ENCODE data around the gene OR51Q1. TPM values are rescaled to one million over a fixed set of nuclear protein-coding genes. Genes with fewer than 3 reads are reported as not detected.

OR51Q1 gene
- total and polyA plus RNA-seq, 5 donors from 2014 or later = not detected

DNA sequence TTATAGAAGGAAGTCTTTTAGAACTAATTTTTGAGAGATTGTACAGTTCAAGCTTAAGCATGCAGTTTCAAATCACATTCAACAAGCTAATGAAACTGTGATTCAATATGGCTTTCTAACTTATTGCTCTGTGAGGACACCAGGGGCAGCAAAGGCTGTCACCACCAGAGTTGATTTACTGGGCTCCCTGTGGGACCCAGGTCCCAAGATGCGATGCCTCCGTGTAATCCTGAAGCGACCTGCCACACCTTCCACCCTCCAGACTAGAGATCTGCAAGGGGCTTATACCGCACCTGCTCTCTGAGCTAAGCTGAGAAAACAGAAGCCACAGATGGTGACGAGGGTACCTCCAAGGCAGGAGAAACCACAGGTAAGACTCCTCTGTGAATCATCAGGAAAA lies 918 bp upstream of the OR51Q1 start:
- no peak overlapping the region for H3K27ac Mint-ChIP-seq
- H3K4me1 ChIP-seq (ENCODE audit: control insufficient read depth, insufficient read depth, low read length, poor library complexity, severe bottlenecking) = no peaks in the 10 kb centered on the region
- no peak overlapping the region for H3K4me3 Mint-ChIP-seq
- H3K27ac ChIP-seq (ENCODE audit: insufficient read depth, low read length, poor library complexity, severe bottlenecking) = no peak overlapping the region
- H3K27me3 ChIP-seq (ENCODE audit: control insufficient read depth, insufficient read depth, low read length) = no peaks in the 10 kb centered on the region
- no peak for ATAC-seq (ENCODE audit: low read depth in 2 of 2)
- H3K36me3 Mint-ChIP-seq = no peaks in the 10 kb centered on the region
- no peaks in the 10 kb centered on the region for H3K4me1 Mint-ChIP-seq
- no peak for DNase-seq
- peaks cover 0 to 5% (median 0%) of the 10 kb centered on the region in 7 donors for H3K9me3 Mint-ChIP-seq
- no peak overlapping the region for H3K4me3 ChIP-seq (ENCODE audit: low read depth, low read length)
- H3K36me3 ChIP-seq (ENCODE audit: control insufficient read depth, insufficient read depth, low read length) = no peaks in the 10 kb centered on the region
- no peaks in the 10 kb centered on the region for H3K9me3 ChIP-seq (ENCODE audit: control insufficient read depth in 2 of 2, low read length in 2 of 2)
- no peaks in the 10 kb centered on the region for H3K27me3 Mint-ChIP-seq

DNA sequence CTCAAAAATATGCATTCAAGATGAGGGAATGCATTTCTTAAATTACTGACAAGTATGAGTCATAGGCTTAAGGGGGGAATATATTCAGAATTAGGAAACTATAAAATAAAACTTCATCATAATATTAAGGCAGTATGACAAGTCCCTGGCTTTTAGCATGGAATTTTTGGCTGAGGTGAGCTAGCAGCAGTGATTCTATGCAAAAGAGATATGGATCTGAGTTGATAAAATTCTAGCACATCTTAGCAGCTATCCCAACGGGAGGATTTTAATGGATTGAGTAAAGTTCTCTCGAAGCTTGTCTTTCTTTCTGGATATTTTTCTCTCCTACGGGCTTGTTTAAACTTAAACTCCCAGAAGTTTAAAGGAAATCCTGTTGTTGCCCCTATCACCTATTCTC lies 1.2 kb downstream of the OR51Q1 start:
- no peaks in the 10 kb centered on the region for H3K4me1 ChIP-seq (ENCODE audit: control insufficient read depth, insufficient read depth, low read length, poor library complexity, severe bottlenecking)
- Mint-ChIP-seq H3K4me1 (no peaks in the 10 kb centered on the region), H3K36me3 (no peaks in the 10 kb centered on the region), H3K4me3 (no peak overlapping the region), H3K27me3 (no peaks in the 10 kb centered on the region), H3K9me3 (peaks cover 0 to 5% (median 0%) of the 10 kb centered on the region in 7 donors), H3K27ac (no peak overlapping the region)
- H3K36me3 ChIP-seq (ENCODE audit: control insufficient read depth, insufficient read depth, low read length) = no peaks in the 10 kb centered on the region
- H3K9me3 ChIP-seq (ENCODE audit: control insufficient read depth in 2 of 2, low read length in 2 of 2) = no peaks in the 10 kb centered on the region
- ATAC-seq (ENCODE audit: low read depth in 2 of 2) (no peak), DNase-seq (no peak)
- H3K27ac ChIP-seq (ENCODE audit: insufficient read depth, low read length, poor library complexity, severe bottlenecking) = no peak overlapping the region
- no peak overlapping the region for H3K4me3 ChIP-seq (ENCODE audit: low read depth, low read length)
- H3K27me3 ChIP-seq (ENCODE audit: control insufficient read depth, insufficient read depth, low read length) = no peaks in the 10 kb centered on the region

DNA sequence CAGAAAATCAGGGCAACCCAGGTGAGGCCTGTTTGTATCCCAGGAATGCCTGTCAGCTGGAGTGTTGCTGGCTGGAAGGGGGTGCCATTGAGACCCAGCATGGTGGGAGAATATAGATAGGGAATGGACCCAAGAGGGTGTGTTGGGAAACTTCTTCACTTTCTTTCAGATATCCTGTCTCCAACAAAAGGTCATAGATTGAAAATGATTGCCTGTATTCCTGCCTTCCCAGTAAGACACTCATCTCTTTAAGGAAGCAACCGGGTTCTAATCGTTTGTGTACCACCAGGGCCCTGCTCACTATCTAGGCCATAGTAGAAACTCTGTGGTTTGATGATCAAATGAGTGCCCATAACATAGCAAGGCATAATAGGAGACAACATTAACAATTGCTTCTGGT lies 19.5 kb downstream of the OR51Q1 start, which contains the start of gene OR51I1:
Gene OR51I1 (minus strand): TSS at position 101 of the 400 bp plus-strand sequence. CDS start 0 bp downstream, at position 101.
- no peaks in the 10 kb centered on the region for H3K4me1 ChIP-seq (ENCODE audit: control insufficient read depth, insufficient read depth, low read length, poor library complexity, severe bottlenecking)
- DNase-seq = no peak
- H3K27me3 Mint-ChIP-seq = no peaks in the 10 kb centered on the region
- no peaks in the 10 kb centered on the region for H3K36me3 Mint-ChIP-seq
- H3K27ac Mint-ChIP-seq = no peak within 1 kb of the TSS
- no peaks in the 10 kb centered on the region for H3K27me3 ChIP-seq (ENCODE audit: control insufficient read depth, insufficient read depth, low read length)
- ATAC-seq (ENCODE audit: low read depth in 2 of 2) = no peak
- H3K9me3 ChIP-seq (ENCODE audit: control insufficient read depth in 2 of 2, low read length in 2 of 2) = no peaks in the 10 kb centered on the region
- no peak within 1 kb of the TSS for H3K4me3 ChIP-seq (ENCODE audit: low read depth, low read length)
- no peak within 1 kb of the TSS for H3K27ac ChIP-seq (ENCODE audit: insufficient read depth, low read length, poor library complexity, severe bottlenecking)
- no peak within 1 kb of the TSS for H3K4me3 Mint-ChIP-seq
- peaks cover 0 to 4% (median 0%) of the 10 kb centered on the region in 7 donors for H3K9me3 Mint-ChIP-seq
- H3K36me3 ChIP-seq (ENCODE audit: control insufficient read depth, insufficient read depth, low read length) = no peaks in the 10 kb centered on the region
- H3K4me1 Mint-ChIP-seq = no peaks in the 10 kb centered on the region

DNA sequence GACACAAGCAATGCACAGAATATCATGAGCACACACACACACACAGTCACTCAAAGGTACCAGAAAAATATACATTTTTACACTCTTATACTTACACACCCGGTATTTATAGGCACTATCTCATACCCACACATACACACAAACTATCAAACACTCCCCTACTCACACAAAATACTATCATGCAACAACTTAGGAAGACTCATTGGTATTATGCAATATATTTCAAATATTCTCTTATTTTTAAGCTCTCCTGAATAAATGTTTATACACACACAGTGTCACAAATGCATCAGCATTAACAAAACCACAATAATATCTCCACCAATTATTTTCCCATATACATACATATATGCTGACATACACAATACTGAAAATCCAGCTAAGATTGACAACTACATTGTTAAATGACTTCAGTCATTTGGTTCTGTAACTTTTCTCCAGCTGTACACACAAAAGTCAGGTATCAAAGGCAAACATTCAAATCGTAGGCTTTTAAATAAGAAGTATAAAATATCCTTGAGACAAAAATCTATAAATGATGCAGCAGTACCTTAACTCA lies 22.0 kb downstream of the OR51Q1 start:
- no peaks in the 10 kb centered on the region for H3K36me3 Mint-ChIP-seq
- no peaks in the 10 kb centered on the region for H3K4me1 ChIP-seq (ENCODE audit: control insufficient read depth, insufficient read depth, low read length, poor library complexity, severe bottlenecking)
- H3K27me3 ChIP-seq (ENCODE audit: control insufficient read depth, insufficient read depth, low read length) = no peaks in the 10 kb centered on the region
- ATAC-seq (ENCODE audit: low read depth in 2 of 2) = no peak
- no peak overlapping the region for H3K27ac Mint-ChIP-seq
- no peaks in the 10 kb centered on the region for H3K9me3 ChIP-seq (ENCODE audit: control insufficient read depth in 2 of 2, low read length in 2 of 2)
- no peaks in the 10 kb centered on the region for H3K4me1 Mint-ChIP-seq
- no peaks in the 10 kb centered on the region for H3K27me3 Mint-ChIP-seq
- no peaks in the 10 kb centered on the region for H3K36me3 ChIP-seq (ENCODE audit: control insufficient read depth, insufficient read depth, low read length)
- H3K4me3 ChIP-seq (ENCODE audit: low read depth, low read length) = no peak overlapping the region
- H3K4me3 Mint-ChIP-seq = no peak overlapping the region
- no peak overlapping the region for H3K27ac ChIP-seq (ENCODE audit: insufficient read depth, low read length, poor library complexity, severe bottlenecking)
- no peak for DNase-seq
- H3K9me3 Mint-ChIP-seq = peaks cover 0 to 4% (median 0%) of the 10 kb centered on the region in 7 donors

DNA sequence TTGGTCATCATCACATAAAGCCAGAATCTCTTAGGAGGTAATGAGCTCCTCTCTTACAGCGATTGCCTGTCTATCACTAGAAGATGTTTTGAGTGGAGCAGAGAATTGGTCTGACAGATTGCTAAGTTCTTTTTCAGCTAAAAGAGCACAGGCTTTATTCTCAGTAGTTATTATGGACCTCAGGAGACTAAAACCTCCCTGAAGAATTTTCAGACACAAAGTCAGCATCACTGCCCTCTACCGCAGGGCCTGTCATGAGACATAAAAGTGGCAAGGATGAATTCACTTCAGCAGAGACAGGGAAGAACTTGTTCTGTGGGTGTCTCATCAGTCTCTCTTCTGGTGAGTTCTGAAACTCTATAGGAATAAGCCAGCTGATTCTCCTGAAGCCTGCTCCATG lies 27.1 kb downstream of the OR51Q1 start, which contains the start of gene OR51I2:
Gene OR51I2 (plus strand): TSS at position 301 of the 400 bp plus-strand sequence. CDS start 4,166 bp downstream, outside the sequence.
- H3K27me3 Mint-ChIP-seq = peaks cover 5% of the 10 kb centered on the region

DNA sequence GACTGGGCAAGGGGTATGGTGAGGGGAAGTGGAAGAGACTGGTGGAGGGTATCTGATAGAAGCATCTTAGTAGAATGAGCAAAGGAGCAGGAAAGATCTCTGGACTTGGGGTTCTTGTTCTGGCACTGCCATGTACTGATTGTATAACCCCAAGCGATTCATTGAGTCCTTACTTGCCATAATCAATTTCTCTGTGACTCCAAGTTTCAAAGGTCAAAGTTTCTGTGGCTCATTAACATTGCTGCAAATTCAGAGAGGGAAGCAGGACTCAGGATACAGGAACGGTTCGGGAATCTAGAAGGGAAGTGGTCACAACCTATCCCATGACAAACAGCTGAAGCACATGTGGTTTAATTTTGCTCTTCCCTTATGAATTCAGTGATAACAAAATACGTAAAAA lies 27.5 kb downstream of the OR51Q1 start:
- Mint-ChIP-seq H3K27ac (no peak overlapping the region), H3K9me3 (no peaks in the 10 kb centered on the region), H3K4me3 (no peak overlapping the region), H3K27me3 (peaks cover 5% of the 10 kb centered on the region), H3K4me1 (no peaks in the 10 kb centered on the region), H3K36me3 (no peaks in the 10 kb centered on the region)
- Histone ChIP-seq H3K36me3 (ENCODE audit: control insufficient read depth, insufficient read depth, low read length) (no peaks in the 10 kb centered on the region), H3K27ac (ENCODE audit: insufficient read depth, low read length, poor library complexity, severe bottlenecking) (no peak overlapping the region), H3K27me3 (ENCODE audit: control insufficient read depth, insufficient read depth, low read length) (no peaks in the 10 kb centered on the region), H3K4me1 (ENCODE audit: control insufficient read depth, insufficient read depth, low read length, poor library complexity, severe bottlenecking) (no peaks in the 10 kb centered on the region), H3K4me3 (ENCODE audit: low read depth, low read length) (no peak overlapping the region), H3K9me3 (ENCODE audit: control insufficient read depth in 2 of 2, low read length in 2 of 2) (no peaks in the 10 kb centered on the region)
- ATAC-seq (ENCODE audit: low read depth in 2 of 2) (no peak), DNase-seq (no peak)

More for the DNA sequence above, 27.1 kb downstream of the OR51Q1 start, which contains the start of gene OR51I2:
- Histone ChIP-seq H3K27ac (ENCODE audit: insufficient read depth, low read length, poor library complexity, severe bottlenecking) (no peak within 1 kb of the TSS), H3K4me3 (ENCODE audit: low read depth, low read length) (no peak within 1 kb of the TSS), H3K27me3 (ENCODE audit: control insufficient read depth, insufficient read depth, low read length) (no peaks in the 10 kb centered on the region), H3K36me3 (ENCODE audit: control insufficient read depth, insufficient read depth, low read length) (no peaks in the 10 kb centered on the region), H3K9me3 (ENCODE audit: control insufficient read depth in 2 of 2, low read length in 2 of 2) (no peaks in the 10 kb centered on the region), H3K4me1 (ENCODE audit: control insufficient read depth, insufficient read depth, low read length, poor library complexity, severe bottlenecking) (no peaks in the 10 kb centered on the region)
- no peak within 1 kb of the TSS for H3K27ac Mint-ChIP-seq
- no peak for ATAC-seq (ENCODE audit: low read depth in 2 of 2)
- no peaks in the 10 kb centered on the region for H3K36me3 Mint-ChIP-seq
- no peak for DNase-seq
- no peaks in the 10 kb centered on the region for H3K9me3 Mint-ChIP-seq
- H3K4me3 Mint-ChIP-seq = no peak within 1 kb of the TSS
- H3K4me1 Mint-ChIP-seq = no peaks in the 10 kb centered on the region

DNA sequence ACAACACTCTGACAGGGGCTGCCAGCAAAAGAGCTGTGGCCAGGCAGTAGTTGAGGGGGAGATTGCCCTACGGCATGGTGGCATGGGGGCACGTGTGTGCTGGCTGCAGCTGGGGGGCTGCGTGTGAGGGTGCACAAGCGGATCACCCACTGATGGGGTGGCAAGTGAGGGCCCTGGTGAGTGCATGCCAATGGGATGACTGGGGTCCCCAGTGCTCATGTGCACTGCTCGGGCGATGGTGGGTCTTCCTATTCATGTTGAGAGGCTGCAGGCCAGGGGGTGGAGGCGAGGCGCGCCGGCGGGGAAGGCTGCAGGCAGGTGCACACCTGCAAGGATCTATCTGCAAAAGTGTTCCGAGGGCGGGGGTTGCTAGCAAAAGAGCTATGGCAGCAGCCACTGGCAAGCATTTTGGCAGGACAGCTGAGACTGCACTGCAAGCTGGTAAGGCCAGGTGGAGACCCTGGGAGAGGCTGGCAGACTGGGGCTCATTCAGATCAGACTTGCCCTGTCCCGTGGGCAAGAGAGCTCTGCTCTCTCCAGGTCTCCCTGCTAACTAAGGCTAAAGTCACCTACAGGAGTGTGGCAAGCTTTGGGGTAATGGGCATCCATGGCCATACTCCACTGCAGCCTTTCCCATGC lies 39.2 kb downstream of the OR51Q1 start:
- Mint-ChIP-seq H3K4me3 (peak overlapping the region in 1 of 4 donors; percentile 13), H3K9me3 (peaks cover 0 to 3% (median 0%) of the 10 kb centered on the region in 7 donors), H3K36me3 (no peaks in the 10 kb centered on the region), H3K27ac (no peak overlapping the region), H3K4me1 (no peaks in the 10 kb centered on the region), H3K27me3 (no peaks in the 10 kb centered on the region)
- H3K4me3 ChIP-seq (ENCODE audit: low read depth, low read length) = no peak overlapping the region
- no peaks in the 10 kb centered on the region for H3K9me3 ChIP-seq (ENCODE audit: control insufficient read depth in 2 of 2, low read length in 2 of 2)
- no peaks in the 10 kb centered on the region for H3K36me3 ChIP-seq (ENCODE audit: control insufficient read depth, insufficient read depth, low read length)
- ATAC-seq (ENCODE audit: low read depth in 2 of 2) (no peak), DNase-seq (no peak)
- no peak overlapping the region for H3K27ac ChIP-seq (ENCODE audit: insufficient read depth, low read length, poor library complexity, severe bottlenecking)
- no peaks in the 10 kb centered on the region for H3K4me1 ChIP-seq (ENCODE audit: control insufficient read depth, insufficient read depth, low read length, poor library complexity, severe bottlenecking)
- H3K27me3 ChIP-seq (ENCODE audit: control insufficient read depth, insufficient read depth, low read length) = no peaks in the 10 kb centered on the region

DNA sequence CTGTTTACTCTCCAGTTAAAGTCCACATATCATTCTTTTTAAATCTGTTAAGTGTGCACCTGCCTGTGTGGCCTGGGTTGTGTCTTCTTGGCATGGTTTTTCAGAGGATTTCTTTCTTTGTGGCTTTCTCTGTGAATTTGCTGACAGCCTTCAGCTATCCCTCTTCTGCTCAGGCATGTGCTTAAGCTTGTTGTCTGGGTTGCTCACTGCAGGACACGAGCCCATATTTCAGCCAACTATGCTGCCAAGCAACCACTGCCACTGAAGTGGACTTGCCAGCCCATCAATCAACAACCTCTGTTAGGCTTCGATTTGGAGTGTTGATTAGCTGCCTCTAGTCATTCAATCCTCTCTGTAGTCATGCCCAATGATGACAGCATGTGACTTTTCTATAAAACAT lies 45.6 kb downstream of the OR51Q1 start:
- H3K36me3 ChIP-seq (ENCODE audit: control insufficient read depth, insufficient read depth, low read length) = no peaks in the 10 kb centered on the region
- no peaks in the 10 kb centered on the region for H3K4me1 Mint-ChIP-seq
- H3K9me3 Mint-ChIP-seq = peaks cover 0 to 2% (median 0%) of the 10 kb centered on the region in 7 donors
- H3K4me3 Mint-ChIP-seq = no peak overlapping the region
- H3K27me3 Mint-ChIP-seq = no peaks in the 10 kb centered on the region
- no peaks in the 10 kb centered on the region for H3K9me3 ChIP-seq (ENCODE audit: control insufficient read depth in 2 of 2, low read length in 2 of 2)
- DNase-seq (no peak), ATAC-seq (ENCODE audit: low read depth in 2 of 2) (no peak)
- no peak overlapping the region for H3K4me3 ChIP-seq (ENCODE audit: low read depth, low read length)
- no peaks in the 10 kb centered on the region for H3K36me3 Mint-ChIP-seq
- no peaks in the 10 kb centered on the region for H3K4me1 ChIP-seq (ENCODE audit: control insufficient read depth, insufficient read depth, low read length, poor library complexity, severe bottlenecking)
- no peak overlapping the region for H3K27ac ChIP-seq (ENCODE audit: insufficient read depth, low read length, poor library complexity, severe bottlenecking)
- no peaks in the 10 kb centered on the region for H3K27me3 ChIP-seq (ENCODE audit: control insufficient read depth, insufficient read depth, low read length)
- H3K27ac Mint-ChIP-seq = no peak overlapping the region
